ENCODE data around the gene SIM2. TPM values are rescaled to one million over a fixed set of nuclear protein-coding genes. Genes with fewer than 3 reads are reported as not detected.

Gene SIM2
- total RNA-seq, 1 donor from 2014 or later: not detected

GRCh38 chr21:36709868-36710728, 11.2 kb downstream of the SIM2 start:
- no peak for DNase-seq (ENCODE audit: low read depth in 2 of 2)

- DNase-seq (ENCODE audit: low read depth in 2 of 2): no peak
Observed at GRCh38 chr21:36710729-36711048, 11.8 kb downstream of the SIM2 start.

DNA sequence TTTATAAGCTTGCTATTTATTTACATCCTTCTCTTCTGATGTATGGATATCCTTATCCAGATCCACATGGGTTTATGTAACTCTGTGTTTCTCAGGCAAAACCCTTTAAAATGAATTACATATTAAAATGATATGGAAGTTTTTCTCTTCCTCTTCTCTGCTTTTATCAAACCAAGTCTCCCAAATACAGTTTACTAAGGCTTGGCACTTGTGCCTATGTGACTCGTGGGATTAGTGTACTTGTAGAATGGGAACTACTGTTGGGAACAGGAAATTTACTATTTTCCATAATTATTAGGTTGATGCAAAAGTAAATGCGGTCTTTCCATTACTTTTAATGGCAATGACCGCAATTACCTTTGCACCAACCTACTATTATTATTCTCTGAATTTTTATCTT, 14.8 kb downstream of the SIM2 start:
- DNase-seq (ENCODE audit: low read depth in 2 of 2): no peak

GRCh38 chr21:36716387-36716786, 17.5 kb downstream of the SIM2 start:
- no peak for DNase-seq (ENCODE audit: low read depth in 2 of 2)

DNA sequence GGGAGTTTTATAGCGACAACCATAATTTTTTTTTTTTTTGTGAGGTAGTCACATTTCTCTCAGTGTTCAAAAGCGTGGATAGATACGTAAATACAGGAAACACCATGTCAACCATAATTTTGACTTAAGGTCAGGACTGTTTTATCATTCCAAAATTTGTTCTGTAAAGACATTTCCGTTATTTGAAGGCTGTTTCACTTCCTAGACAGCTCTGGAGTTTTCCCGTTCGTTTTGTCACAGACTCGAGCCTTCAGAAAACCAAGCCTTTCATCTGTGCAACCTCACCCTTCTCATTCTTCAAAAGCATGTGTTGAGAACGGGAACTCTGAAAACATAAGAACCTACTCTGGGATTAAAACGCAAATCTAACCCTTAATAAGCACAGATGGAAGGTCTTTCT, 17.9 kb downstream of the SIM2 start:
- DNase-seq (ENCODE audit: low read depth in 2 of 2): peak in 1 of 2 donors; percentile 29

DNA sequence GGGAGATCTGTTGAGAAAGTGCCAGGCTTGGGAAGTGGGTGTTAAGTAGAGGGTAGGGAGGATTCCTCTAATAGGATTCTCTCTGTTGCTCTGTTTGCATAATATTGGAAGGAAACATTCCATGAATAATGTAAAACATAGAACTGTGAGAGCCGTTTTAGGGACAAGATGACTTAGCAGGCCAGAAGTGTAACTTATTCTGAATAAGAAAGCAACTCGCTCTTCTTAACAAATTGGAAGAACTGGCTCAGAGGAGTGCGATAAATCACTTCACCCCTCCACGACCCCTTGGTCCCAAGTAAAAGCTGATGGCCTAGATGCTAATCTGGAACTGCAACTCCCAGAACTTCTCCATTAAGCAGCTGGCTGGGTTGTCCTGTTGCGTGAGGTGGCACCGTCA, 19.1 kb downstream of the SIM2 start:
- DNase-seq (ENCODE audit: low read depth in 2 of 2): no peak

GRCh38 chr21:36718951-36719501, 20.1 kb downstream of the SIM2 start:
- DNase-seq (ENCODE audit: low read depth in 2 of 2): no peak

GRCh38 chr21:36719614-36720013, 20.7 kb downstream of the SIM2 start:
- no peak for DNase-seq (ENCODE audit: low read depth in 2 of 2)

DNA sequence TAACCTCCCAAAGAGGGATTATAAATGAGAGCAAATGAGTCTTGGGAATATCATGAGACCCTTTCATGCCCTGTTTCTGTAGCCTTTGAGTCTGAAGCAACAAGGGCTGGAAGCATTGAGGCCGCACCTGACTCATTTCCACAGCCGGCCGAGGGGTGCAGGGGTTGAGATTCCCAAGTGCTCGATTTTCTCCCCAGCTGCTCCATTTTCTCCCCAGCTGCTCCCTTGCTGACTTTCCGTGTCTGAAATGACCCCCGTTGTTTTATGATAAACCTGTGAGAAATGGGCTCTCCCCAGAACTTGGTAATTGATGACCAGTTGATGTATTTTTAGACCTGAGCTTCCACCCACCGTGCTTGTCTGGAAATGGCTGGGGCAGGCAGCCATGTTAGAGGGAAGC, 22.9 kb downstream of the SIM2 start:
- no peak for DNase-seq (ENCODE audit: low read depth in 2 of 2)

- no peak for DNase-seq (ENCODE audit: low read depth in 2 of 2)
Observed at GRCh38 chr21:36722370-36723368, 23.8 kb downstream of the SIM2 start.

DNA sequence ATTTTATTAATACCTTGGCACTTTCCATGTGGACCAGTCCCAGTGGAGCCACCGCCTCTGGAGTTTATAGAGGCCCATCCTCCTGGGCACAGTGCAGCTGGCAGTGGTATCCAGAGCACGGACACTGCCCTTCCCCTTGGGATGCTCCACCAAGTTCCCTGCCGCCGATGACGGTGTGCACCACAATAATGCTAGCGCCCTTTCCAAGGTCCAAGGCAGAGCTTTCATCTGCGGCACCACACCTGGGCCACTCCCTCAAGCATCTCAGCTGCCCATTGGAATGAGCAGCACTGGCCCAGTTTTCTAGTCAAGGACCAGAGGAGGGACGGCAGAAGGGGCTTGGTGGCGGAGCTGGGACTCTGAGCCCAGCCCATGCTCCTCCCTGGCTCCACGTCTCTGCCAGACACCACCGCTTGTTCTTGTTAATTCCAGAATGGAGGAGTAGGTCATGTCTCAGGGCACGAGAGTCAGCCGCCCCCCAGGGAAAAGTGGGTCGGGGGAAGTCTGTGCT, 24.5 kb downstream of the SIM2 start:
- DNase-seq (ENCODE audit: low read depth in 2 of 2): no peak

- no peak for DNase-seq (ENCODE audit: low read depth in 2 of 2)
Observed at GRCh38 chr21:36724660-36725059, 25.7 kb downstream of the SIM2 start.

DNA sequence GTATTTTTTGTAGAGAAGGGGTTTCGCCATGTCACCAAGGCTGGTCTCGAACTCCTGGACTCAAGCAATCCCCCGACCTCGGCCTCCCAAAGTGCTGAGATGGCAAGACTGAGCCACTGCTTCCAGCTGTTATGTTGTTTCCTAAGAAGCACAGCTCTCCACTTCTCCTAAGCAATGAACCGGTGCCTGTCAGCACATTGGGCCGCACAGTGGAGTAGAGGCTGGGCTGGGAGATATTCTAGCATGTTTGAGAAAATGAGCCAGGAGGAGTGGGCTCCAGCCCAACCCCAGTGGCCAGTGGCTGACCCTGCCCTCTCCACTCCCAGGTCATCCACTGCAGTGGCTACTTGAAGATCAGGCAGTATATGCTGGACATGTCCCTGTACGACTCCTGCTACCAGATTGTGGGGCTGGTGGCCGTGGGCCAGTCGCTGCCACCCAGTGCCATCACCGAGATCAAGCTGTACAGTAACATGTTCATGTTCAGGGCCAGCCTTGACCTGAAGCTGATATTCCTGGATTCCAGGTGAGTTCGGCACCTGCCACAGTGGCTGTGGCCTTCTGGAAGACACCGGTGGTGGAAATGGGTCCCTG, 27.0 kb downstream of the SIM2 start:
- DNase-seq (ENCODE audit: low read depth in 2 of 2): no peak

DNA sequence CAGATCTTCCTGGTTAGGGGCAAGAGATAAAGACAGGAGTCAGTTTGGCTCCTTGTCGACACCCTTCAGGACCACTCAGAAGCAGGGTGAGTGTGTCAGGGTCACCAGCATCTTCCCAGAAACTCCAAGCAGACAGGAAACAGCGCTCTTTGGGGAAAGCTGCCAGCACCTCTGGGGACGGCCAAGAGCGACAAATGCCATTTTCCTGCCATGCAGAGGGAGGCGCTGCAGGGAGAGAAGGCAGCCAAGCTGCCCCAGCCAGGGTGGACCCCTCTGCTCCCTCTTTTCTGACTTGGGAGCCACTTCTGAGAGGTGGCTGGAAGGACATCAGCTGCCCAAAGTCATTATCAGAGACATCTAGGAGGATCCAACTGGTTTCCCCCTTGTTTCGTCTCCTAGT, 29.0 kb downstream of the SIM2 start:
- DNase-seq (ENCODE audit: low read depth in 2 of 2): no peak

GRCh38 chr21:36728371-36729111, 29.6 kb downstream of the SIM2 start:
- DNase-seq (ENCODE audit: low read depth in 2 of 2): no peak

- DNase-seq (ENCODE audit: low read depth in 2 of 2): no peak
Observed at GRCh38 chr21:36729310-36729970, 30.5 kb downstream of the SIM2 start.

DNA sequence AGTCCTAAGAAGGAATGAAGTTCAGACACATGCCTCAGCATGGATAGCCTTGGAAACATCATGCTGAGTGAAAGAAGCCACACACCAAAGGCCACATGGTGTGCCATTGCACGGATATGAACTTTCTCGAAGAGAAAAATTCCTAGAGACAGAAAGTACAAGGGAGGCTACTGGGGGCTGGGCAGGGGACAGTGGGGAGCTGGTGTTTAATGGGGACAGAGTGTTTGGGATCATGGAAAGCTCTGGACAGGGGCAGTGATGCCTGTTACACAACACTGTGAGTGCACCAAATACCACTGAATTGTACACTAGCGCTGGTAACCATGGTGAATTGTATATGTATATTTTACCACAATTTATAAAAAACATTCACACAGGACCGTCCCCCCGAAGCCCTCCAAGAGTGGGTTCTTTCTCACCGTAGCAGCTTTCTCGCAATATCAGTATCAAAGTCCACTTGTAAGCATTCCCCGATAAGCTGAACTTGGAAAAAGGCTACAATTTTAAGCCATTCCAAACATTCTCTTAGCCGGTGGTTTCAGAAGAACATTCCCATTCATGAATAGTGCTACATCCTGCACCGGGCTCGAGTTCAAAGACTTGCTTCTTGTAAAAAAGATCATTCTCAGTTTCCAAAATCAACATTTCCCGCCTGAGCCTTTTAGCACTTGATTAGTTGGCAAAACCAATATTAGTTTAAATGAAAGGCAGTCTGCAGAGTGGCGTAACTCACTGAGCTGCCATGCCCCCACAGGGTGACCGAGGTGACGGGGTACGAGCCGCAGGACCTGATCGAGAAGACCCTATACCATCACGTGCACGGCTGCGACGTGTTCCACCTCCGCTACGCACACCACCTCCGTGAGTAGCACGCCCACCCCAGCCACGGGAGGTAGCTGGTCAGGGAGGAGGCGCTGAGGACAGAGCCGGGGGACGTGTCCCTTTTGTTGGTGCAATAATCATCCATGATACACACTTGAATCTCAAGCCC, 31.7 kb downstream of the SIM2 start:
- DNase-seq (ENCODE audit: low read depth in 2 of 2): no peak

DNA sequence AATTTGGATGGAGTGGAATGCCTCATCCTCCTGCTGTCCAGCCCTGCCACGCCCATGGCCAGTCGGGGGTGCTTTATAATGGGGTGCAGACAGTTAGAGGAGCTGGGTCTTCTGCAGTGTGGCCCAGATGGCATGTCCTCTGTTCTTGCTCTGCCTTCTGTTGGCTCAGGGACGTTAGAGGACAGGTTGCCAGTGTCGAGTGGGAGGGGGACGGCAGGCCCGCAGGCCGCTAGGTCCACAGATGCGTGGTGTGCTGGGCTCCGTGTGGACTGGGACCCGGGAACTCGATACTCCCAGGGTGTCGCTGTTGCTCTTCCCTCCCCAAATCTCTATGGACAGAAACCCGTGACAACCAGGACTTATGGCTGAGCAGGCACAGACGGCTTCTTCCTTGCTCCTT, 33.3 kb downstream of the SIM2 start:
- DNase-seq (ENCODE audit: low read depth in 2 of 2): no peak

DNA sequence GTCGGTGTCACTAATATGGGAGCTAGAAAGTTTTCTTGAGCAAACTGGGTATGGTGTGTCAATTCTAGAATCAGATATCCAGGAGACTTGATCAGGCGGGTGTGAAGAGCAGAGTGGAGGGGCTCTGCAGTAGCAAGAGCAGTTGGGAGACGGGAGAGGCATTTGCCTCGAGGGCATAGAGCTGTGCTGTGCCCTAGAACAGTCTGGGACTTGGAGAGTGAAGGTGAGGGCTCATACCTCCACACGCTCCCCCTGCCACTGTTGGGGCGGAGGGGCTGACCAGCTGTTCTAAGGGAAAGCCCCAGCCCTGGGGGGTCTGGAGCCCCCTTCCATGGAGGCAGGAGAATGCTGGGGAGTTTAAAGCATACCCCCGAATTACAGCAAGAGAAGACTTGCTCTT, 33.8 kb downstream of the SIM2 start:
- no peak for DNase-seq (ENCODE audit: low read depth in 2 of 2)
